HG02852 (cell line): ENCODE results near the gene VLDLR.

Experiments used
- ATAC-seq: cut with Tn5 transposase; IDR thresholded peaks from one replicate; pipeline ENCODE4 v1.9.1; 2021; ENCODE audit warnings: mild to moderate bottlenecking, moderate library complexity; ENCODE audit not compliant: unreplicated experiment

VLDLR gene

GRCh38 chr9:2620919-2621721 is 467 bp upstream of the VLDLR start:
- peak; percentile 43 for ATAC-seq

GRCh38 chr9:2622461-2623287 is 1.1 kb downstream of the VLDLR start:
- ATAC-seq = peak; percentile 32

GRCh38 chr9:2623288-2624050 is 1.9 kb downstream of the VLDLR start:
- no peak for ATAC-seq

GRCh38 chr9:2624051-2624682 is 2.6 kb downstream of the VLDLR start:
- no peak for ATAC-seq

GRCh38 chr9:2625427-2625826 is 3.8 kb downstream of the VLDLR start:
- no peak for ATAC-seq

- no peak for ATAC-seq
Observed at GRCh38 chr9:2628919-2629318, 7.3 kb downstream of the VLDLR start.

GRCh38 chr9:2630158-2630557 is 8.6 kb downstream of the VLDLR start:
- no peak for ATAC-seq

GRCh38 chr9:2631263-2631662 is 9.7 kb downstream of the VLDLR start:
- ATAC-seq = no peak

GRCh38 chr9:2634153-2634552 is 12.6 kb downstream of the VLDLR start:
- no peak for ATAC-seq

- ATAC-seq = no peak
Observed at GRCh38 chr9:2634818-2635217, 13.2 kb downstream of the VLDLR start.

- ATAC-seq = no peak
Observed at GRCh38 chr9:2635922-2636321, 14.3 kb downstream of the VLDLR start.

GRCh38 chr9:2637390-2637789 is 15.8 kb downstream of the VLDLR start:
- ATAC-seq = no peak

GRCh38 chr9:2638871-2639673 is 17.5 kb downstream of the VLDLR start:
- ATAC-seq = peak; percentile 97

- ATAC-seq = no peak
Observed at GRCh38 chr9:2639786-2640185, 18.2 kb downstream of the VLDLR start.

GRCh38 chr9:2640570-2640969 is 19.0 kb downstream of the VLDLR start:
- ATAC-seq = no peak

- ATAC-seq = no peak
Observed at GRCh38 chr9:2641033-2641432, 19.4 kb downstream of the VLDLR start.

GRCh38 chr9:2642068-2642467 is 20.5 kb downstream of the VLDLR start:
- no peak for ATAC-seq

- peak; percentile 67 for ATAC-seq
Observed at GRCh38 chr9:2645569-2645968, 24.0 kb downstream of the VLDLR start.

GRCh38 chr9:2655411-2655901 is 33.9 kb downstream of the VLDLR start:
- ATAC-seq = peak; percentile 72

- ATAC-seq = no peak
Observed at GRCh38 chr9:2657427-2657826, 35.8 kb downstream of the VLDLR start.
